NT2/D1 (cell line): ENCODE data around the gene ST3GAL6.
A peak's percentile ranks its signal among the peaks of the same experiment; 100 is the strongest.

Experiments used
- DNase-seq: peaks from one replicate; pipeline ENCODE4 v3.0.0-alpha.2; 2011; ENCODE audit warnings: low read depth, low spot score
- H3K27me3 ChIP-seq: 2 replicates; pipeline ENCODE4 v1.6.0; 2011; ENCODE audit warnings: mild to moderate bottlenecking; ENCODE audit not compliant: insufficient read length, insufficient read depth
- H3K36me3 ChIP-seq: 2 replicates; pipeline ENCODE4 v1.6.1; 2011; ENCODE audit warnings: mild to moderate bottlenecking, low read length, mixed read lengths; ENCODE audit not compliant: insufficient read depth, insufficient read length
- H3K4me1 ChIP-seq: 2 replicates; pipeline ENCODE4 v1.5.1; 2011; ENCODE audit not compliant: insufficient read depth, insufficient read length
- H3K4me3 ChIP-seq: 2 replicates; pipeline ENCODE4 v1.5.1; 2011; ENCODE audit warnings: low read depth; ENCODE audit not compliant: insufficient read length
- H3K9ac ChIP-seq: 2 replicates; pipeline ENCODE4 v1.6.0; 2011; ENCODE audit warnings: low read depth; ENCODE audit not compliant: insufficient read length
- H3K9me3 ChIP-seq: 2 replicates; pipeline ENCODE4 v1.5.1; 2011; ENCODE audit warnings: mild to moderate bottlenecking, low read length; ENCODE audit not compliant: insufficient read depth
- SUZ12 ChIP-seq: IDR thresholded peaks from 2 replicates; pipeline ENCODE4 v1.6.1; 2011; ENCODE audit not compliant: insufficient read length, insufficient read depth; ENCODE audit errors: extremely low read depth
- YY1 ChIP-seq: IDR thresholded peaks from 2 replicates; pipeline ENCODE4 v1.6.1; 2011; ENCODE audit not compliant: insufficient read length, insufficient read depth
- ZNF274 ChIP-seq: IDR thresholded peaks from 2 replicates; pipeline ENCODE4 v1.6.1; 2011; ENCODE audit warnings: mild to moderate bottlenecking, low read depth, low read length

The ST3GAL6 gene

GRCh38 chr3:98763076-98763475, at the start of gene ST3GAL6:
ST3GAL6 (plus strand) TSS chr3:98763340; CDS start chr3:98768441, 5,101 bp downstream.
- H3K36me3 ChIP-seq = no peaks in the 10 kb centered on the region
- no peak within 1 kb of the TSS for H3K9ac ChIP-seq
- H3K4me1 ChIP-seq = no peaks in the 10 kb centered on the region
- H3K27me3 ChIP-seq = no peaks in the 10 kb centered on the region
- no peak for TF ChIP-seq YY1
- no peak for TF ChIP-seq SUZ12
- TF ChIP-seq ZNF274 = no peak
- no peak within 1 kb of the TSS for H3K4me3 ChIP-seq
- no peaks in the 10 kb centered on the region for H3K9me3 ChIP-seq
- DNase-seq = no peak

GRCh38 chr3:98713984-98714383, 49.2 kb upstream of the ST3GAL6 start:
- peaks cover 19% of the 10 kb centered on the region for H3K9me3 ChIP-seq
- H3K36me3 ChIP-seq = no peaks in the 10 kb centered on the region
- TF ChIP-seq SUZ12 = no peak
- no peak for TF ChIP-seq ZNF274
- no peak for TF ChIP-seq YY1
- H3K4me1 ChIP-seq = peaks cover 3% of the 10 kb centered on the region
- H3K4me3 ChIP-seq = no peak overlapping the region
- H3K27me3 ChIP-seq = no peaks in the 10 kb centered on the region
- no peak overlapping the region for H3K9ac ChIP-seq
- no peak for DNase-seq

GRCh38 chr3:98717584-98717983, 45.6 kb upstream of the ST3GAL6 start:
- DNase-seq = no peak
- Histone ChIP-seq H3K9ac (no peak overlapping the region), H3K9me3 (peaks cover 19% of the 10 kb centered on the region), H3K36me3 (no peaks in the 10 kb centered on the region), H3K4me3 (no peak overlapping the region), H3K27me3 (no peaks in the 10 kb centered on the region), H3K4me1 (no peaks in the 10 kb centered on the region)
- TF ChIP-seq SUZ12 (no peak), ZNF274 (no peak), YY1 (no peak)

- no peak for DNase-seq
- Histone ChIP-seq H3K4me3 (no peak overlapping the region), H3K27me3 (no peaks in the 10 kb centered on the region), H3K9ac (no peak overlapping the region), H3K9me3 (peaks cover 15% of the 10 kb centered on the region), H3K4me1 (no peaks in the 10 kb centered on the region), H3K36me3 (no peaks in the 10 kb centered on the region)
- TF ChIP-seq YY1 = no peak
- no peak for TF ChIP-seq ZNF274
Measured at GRCh38 chr3:98718730-98719129, 44.4 kb upstream of the ST3GAL6 start.

- no peaks in the 10 kb centered on the region for H3K27me3 ChIP-seq
- no peak for TF ChIP-seq YY1
- no peak for TF ChIP-seq SUZ12
- no peak for TF ChIP-seq ZNF274
Measured at GRCh38 chr3:98721776-98722175, 41.4 kb upstream of the ST3GAL6 start.

GRCh38 chr3:98722389-98722788, 40.8 kb upstream of the ST3GAL6 start:
- H3K27me3 ChIP-seq = no peaks in the 10 kb centered on the region
- no peaks in the 10 kb centered on the region for H3K4me1 ChIP-seq
- H3K36me3 ChIP-seq = no peaks in the 10 kb centered on the region
- TF ChIP-seq ZNF274 = no peak
- TF ChIP-seq SUZ12 = no peak
- TF ChIP-seq YY1 = no peak
- no peaks in the 10 kb centered on the region for H3K9me3 ChIP-seq
- peak; percentile 68 for DNase-seq
- H3K9ac ChIP-seq = no peak overlapping the region
- no peak overlapping the region for H3K4me3 ChIP-seq

More at GRCh38 chr3:98721776-98722175, 41.4 kb upstream of the ST3GAL6 start:
- no peaks in the 10 kb centered on the region for H3K36me3 ChIP-seq
- H3K4me1 ChIP-seq = no peaks in the 10 kb centered on the region
- no peaks in the 10 kb centered on the region for H3K9me3 ChIP-seq
- H3K9ac ChIP-seq = no peak overlapping the region
- DNase-seq = no peak
- H3K4me3 ChIP-seq = no peak overlapping the region

- H3K36me3 ChIP-seq = no peaks in the 10 kb centered on the region
- no peaks in the 10 kb centered on the region for H3K27me3 ChIP-seq
- no peaks in the 10 kb centered on the region for H3K4me1 ChIP-seq
- H3K4me3 ChIP-seq = no peak overlapping the region
- no peak overlapping the region for H3K9ac ChIP-seq
- no peaks in the 10 kb centered on the region for H3K9me3 ChIP-seq
- TF ChIP-seq ZNF274 = no peak
- no peak for TF ChIP-seq YY1
- no peak for TF ChIP-seq SUZ12
- no peak for DNase-seq
Measured at GRCh38 chr3:98725352-98725751, 37.8 kb upstream of the ST3GAL6 start.

- Histone ChIP-seq H3K4me1 (no peaks in the 10 kb centered on the region), H3K9ac (no peak overlapping the region), H3K4me3 (no peak overlapping the region), H3K36me3 (no peaks in the 10 kb centered on the region), H3K9me3 (no peaks in the 10 kb centered on the region), H3K27me3 (no peaks in the 10 kb centered on the region)
- TF ChIP-seq SUZ12 (no peak), YY1 (no peak), ZNF274 (no peak)
- DNase-seq = no peak
Measured at GRCh38 chr3:98726084-98726483, 37.1 kb upstream of the ST3GAL6 start.
